Choroid plexus epithelial cell (primary cell): Measurements from ENCODE around the gene EIF4E1B.
A peak's percentile ranks its signal among the peaks of the same experiment; 100 is the strongest.

Experiments used
- DNase-seq: peaks from one replicate; pipeline ENCODE4 v3.0.0-alpha.2; 2010; ENCODE audit warnings: low read depth
- H3K4me3 ChIP-seq: 2 replicates; pipeline ENCODE4 v1.5.1; 2011; ENCODE audit warnings: low read depth, mild to moderate bottlenecking, control low read depth, low read length, moderate library complexity
- TF ChIP-seq, protein P1 (sequence below): conservative IDR thresholded peaks from 2 replicates; pipeline ENCODE4 v1.5.1; 2011; ENCODE audit warnings: low read depth, mild to moderate bottlenecking, control low read depth, inconsistent platforms, low read length, moderate library complexity

Gene EIF4E1B

DNA sequence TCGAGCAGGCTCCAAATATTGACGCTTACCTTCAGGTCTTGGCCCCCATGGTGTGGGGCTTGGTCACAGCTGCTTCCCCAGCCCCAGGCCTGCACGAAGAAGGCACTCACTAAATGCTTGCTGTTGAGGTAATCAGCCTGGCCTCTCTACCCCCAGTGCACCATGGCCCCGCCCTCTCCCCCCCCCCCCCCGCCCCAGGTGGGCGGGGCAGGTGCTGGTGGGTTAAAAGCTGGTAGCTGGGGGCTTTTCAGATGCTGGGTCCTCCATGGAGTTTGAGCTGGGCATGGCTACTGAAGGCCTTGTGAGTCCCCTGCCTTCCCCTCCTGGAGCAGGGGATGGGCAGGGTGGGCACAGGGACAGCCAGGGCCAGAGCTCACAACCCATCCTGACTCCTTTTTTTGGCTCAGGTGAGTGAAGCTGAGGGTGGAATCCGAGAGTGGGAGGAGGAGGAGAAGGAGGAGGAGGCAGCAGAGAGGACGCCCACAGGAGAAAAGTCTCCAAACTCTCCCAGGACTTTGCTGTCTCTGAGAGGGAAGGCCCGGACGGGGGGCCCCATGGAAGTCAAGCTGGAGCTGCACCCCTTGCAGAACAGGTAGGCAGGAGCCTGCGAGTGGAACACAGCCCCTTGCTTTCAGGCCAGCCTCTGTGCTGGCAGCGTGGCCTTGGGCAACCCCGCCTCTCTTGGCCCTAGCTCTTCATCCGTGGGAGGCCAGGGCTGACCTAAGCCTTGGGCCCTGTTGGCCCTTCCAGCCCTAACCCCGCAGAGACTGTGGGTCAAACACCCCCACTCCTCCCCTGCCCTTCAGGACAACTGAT, 12.4 kb downstream of the EIF4E1B start:
- TF ChIP-seq, protein P1, sequence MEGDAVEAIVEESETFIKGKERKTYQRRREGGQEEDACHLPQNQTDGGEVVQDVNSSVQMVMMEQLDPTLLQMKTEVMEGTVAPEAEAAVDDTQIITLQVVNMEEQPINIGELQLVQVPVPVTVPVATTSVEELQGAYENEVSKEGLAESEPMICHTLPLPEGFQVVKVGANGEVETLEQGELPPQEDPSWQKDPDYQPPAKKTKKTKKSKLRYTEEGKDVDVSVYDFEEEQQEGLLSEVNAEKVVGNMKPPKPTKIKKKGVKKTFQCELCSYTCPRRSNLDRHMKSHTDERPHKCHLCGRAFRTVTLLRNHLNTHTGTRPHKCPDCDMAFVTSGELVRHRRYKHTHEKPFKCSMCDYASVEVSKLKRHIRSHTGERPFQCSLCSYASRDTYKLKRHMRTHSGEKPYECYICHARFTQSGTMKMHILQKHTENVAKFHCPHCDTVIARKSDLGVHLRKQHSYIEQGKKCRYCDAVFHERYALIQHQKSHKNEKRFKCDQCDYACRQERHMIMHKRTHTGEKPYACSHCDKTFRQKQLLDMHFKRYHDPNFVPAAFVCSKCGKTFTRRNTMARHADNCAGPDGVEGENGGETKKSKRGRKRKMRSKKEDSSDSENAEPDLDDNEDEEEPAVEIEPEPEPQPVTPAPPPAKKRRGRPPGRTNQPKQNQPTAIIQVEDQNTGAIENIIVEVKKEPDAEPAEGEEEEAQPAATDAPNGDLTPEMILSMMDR, result no peak
- no peak overlapping the region for H3K4me3 ChIP-seq
- DNase-seq, result no peak

DNA sequence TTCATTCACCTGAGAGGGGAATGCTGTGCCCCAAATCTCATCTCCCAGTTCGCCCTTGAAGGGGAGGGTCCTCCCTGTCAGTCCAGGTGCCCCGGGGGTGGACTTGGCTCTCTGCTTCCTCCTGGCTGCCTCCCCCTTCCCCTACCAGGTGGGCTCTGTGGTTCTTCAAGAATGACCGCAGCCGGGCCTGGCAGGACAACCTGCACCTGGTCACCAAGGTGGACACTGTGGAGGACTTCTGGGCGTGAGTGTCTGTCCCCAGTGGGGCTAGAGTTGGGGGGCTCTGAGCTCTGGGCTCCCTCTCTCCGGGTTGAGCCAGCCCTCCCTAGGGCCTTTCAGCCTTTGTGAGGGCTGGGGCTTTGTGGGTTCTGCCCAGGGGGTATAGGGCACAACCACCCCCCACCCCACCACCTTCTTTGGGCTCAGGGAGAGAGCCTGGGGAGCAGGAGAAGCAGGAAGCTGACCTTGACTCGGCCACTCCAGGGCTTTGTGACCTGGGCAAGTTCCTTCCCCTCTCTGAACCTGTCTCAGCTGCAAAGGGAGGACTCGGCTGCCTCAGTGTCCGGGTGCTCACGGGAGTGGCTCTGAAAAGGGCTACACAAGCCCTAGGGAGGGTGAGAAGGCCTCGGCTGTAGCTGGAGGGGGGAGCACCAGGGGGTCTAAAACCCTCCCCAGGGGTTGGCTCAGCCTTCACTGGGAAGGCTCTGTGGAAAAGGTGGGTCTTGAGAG, 13.2 kb downstream of the EIF4E1B start:
- no peak overlapping the region for H3K4me3 ChIP-seq
- TF ChIP-seq, protein P1, result no peak
- DNase-seq, result no peak

GRCh38 chr5:176644294-176644693, 13.8 kb downstream of the EIF4E1B start:
- TF ChIP-seq, protein P1, result no peak
- H3K4me3 ChIP-seq, result no peak overlapping the region
- no peak for DNase-seq

GRCh38 chr5:176644878-176645670, 14.6 kb downstream of the EIF4E1B start:
- TF ChIP-seq, protein P1, result no peak
- H3K4me3 ChIP-seq, result no peak overlapping the region
- no peak for DNase-seq

DNA sequence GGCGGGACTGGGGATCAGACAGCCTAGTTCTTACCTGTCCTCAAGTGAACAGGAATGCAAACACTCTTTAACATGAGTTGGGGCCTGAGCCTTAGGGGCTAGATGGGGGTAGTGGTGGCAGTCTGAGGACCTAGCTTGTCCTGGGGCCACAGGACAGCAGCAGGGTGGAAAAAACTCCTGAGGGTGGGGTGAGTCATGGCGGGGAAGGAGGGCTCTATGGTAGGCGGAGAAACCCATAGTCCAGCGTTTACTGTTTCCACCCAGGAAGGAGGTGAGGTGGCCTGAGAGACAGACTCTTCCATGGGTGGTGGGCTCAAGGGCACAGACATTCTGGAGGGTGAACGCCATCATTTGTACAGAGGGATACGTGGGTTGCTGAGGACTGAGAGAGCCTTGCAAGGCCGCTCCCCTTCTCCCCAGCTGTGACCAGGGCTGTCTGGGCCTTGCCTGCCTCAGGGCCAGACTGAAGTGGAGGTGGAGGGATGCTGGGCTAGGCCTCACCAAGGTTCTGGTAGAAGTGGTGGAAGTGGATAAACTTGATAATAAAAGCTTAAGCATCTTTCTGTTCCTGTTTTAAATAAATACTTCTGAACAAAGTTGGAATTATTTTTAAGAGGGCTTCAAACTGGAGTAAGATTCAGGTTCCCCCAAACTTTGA, 15.7 kb downstream of the EIF4E1B start:
- H3K4me3 ChIP-seq, result no peak overlapping the region
- no peak for DNase-seq
- TF ChIP-seq, protein P1, result no peak

- TF ChIP-seq, protein P1, result no peak
- H3K4me3 ChIP-seq, result peak overlapping the region; percentile 64
- DNase-seq, result no peak
These were observed 16.2 kb downstream of the EIF4E1B start for GRCh38 chr5:176646707-176647029.
